Keratinocyte (primary cell): ENCODE data around the gene OBSCN. TPM values are rescaled to one million over a fixed set of nuclear protein-coding genes. Genes with fewer than 3 reads are reported as not detected.

Experiments
- DNase-seq: peaks from one replicate; pipeline ENCODE4 v3.0.0-alpha.2; 2011; ENCODE audit warnings: low read depth, missing footprints, low spot score
- FAIRE-seq: peaks from 2 replicates; lab custom pipeline; 2011; peaks lifted over from hg19 to GRCh38; lab: Jason Lieb, UNC
- H2AFZ ChIP-seq: 2 replicates; pipeline ENCODE4 v1.6.0; 2012; ENCODE audit warnings: low read length, control low read depth, inconsistent platforms; ENCODE audit not compliant: control insufficient read depth
- H3K27ac ChIP-seq: 2 replicates; pipeline ENCODE4 v1.5.1; 2011; ENCODE audit warnings: low read length; ENCODE audit not compliant: control insufficient read depth, insufficient read depth
- H3K27me3 ChIP-seq: 3 replicates; pipeline ENCODE4 v1.6.0; 2011; ENCODE audit warnings: low read length; ENCODE audit not compliant: control insufficient read depth, insufficient read depth; ENCODE audit errors: extremely low read depth
- H3K36me3 ChIP-seq, 2 experiments: 2 replicates in 1 of 2; 3 replicates in 1 of 2; pipeline ENCODE4 v1.5.1; 2011; ENCODE audit warnings: low read length in 2 of 2, mild to moderate bottlenecking in 1 of 2; ENCODE audit not compliant: control insufficient read depth in 2 of 2, insufficient read depth in 2 of 2; ENCODE audit errors: extremely low read depth in 1 of 2
- H3K4me1 ChIP-seq: 3 replicates; pipeline ENCODE4 v1.5.1; 2011; ENCODE audit warnings: low read length; ENCODE audit not compliant: control insufficient read depth, insufficient read depth; ENCODE audit errors: extremely low read depth
- H3K4me2 ChIP-seq: 3 replicates; pipeline ENCODE4 v1.6.0; 2011; ENCODE audit warnings: low read depth, low read length; ENCODE audit not compliant: control insufficient read depth, insufficient read depth; ENCODE audit errors: extremely low read depth
- H3K4me3 ChIP-seq, 3 experiments: fragments of 200-600 bp in 1 of 3; sonication (generic) in 1 of 3; 2 replicates in 2 of 3; 3 replicates in 1 of 3; pipeline ENCODE4 v1.5.1; 2011 to 2016; ENCODE audit warnings: low read length in 3 of 3, mild to moderate bottlenecking in 3 of 3, control low read depth in 2 of 3, inconsistent platforms in 1 of 3, low read depth in 1 of 3, mixed read lengths in 1 of 3, mixed run types in 1 of 3, moderate library complexity in 1 of 3; ENCODE audit not compliant: control insufficient read depth in 2 of 3, insufficient read depth in 2 of 3; ENCODE audit errors: extremely low read depth in 1 of 3
- H3K79me2 ChIP-seq: 2 replicates; pipeline ENCODE4 v1.6.0; 2012; ENCODE audit warnings: low read length; ENCODE audit not compliant: control insufficient read depth, insufficient read depth
- H3K9ac ChIP-seq: 3 replicates; pipeline ENCODE4 v1.6.0; 2011; ENCODE audit warnings: low read length; ENCODE audit not compliant: control insufficient read depth, insufficient read depth; ENCODE audit errors: extremely low read depth
- H3K9me1 ChIP-seq: 3 replicates; pipeline ENCODE4 v1.6.0; 2011; ENCODE audit warnings: low read length; ENCODE audit not compliant: control insufficient read depth, insufficient read depth; ENCODE audit errors: extremely low read depth
- H3K9me3 ChIP-seq: 2 replicates; pipeline ENCODE4 v1.5.1; 2012; ENCODE audit warnings: low read depth, low read length; ENCODE audit not compliant: control insufficient read depth
- H4K20me1 ChIP-seq: 3 replicates; pipeline ENCODE4 v1.6.0; 2011; ENCODE audit warnings: low read length; ENCODE audit not compliant: control insufficient read depth, insufficient read depth; ENCODE audit errors: extremely low read depth
- EZH2 ChIP-seq: IDR thresholded peaks from one replicate; pipeline ENCODE4 v1.6.1; 2012; ENCODE audit warnings: inconsistent platforms, mild to moderate bottlenecking, low read length, moderate library complexity
- dilution Hi-C: fragments of 300-500 bp; cut with MboI; formaldehyde crosslinking; loops from one replicate; pipeline ENCODE4 v1.7.0; 2020; ENCODE audit warnings: low sequenced_read_pairs; ENCODE audit not compliant: extremely low pct_ligation_motif_present
- polyA plus RNA-seq, 5 experiments: library from polyadenylated mRNA; depleted of rRNA in 3 of 5; stranded (reverse) in 3 of 5; stranded (forward) in 1 of 5; unstranded in 1 of 5; fragments of >200 nt; gene quantifications; 1 replicate in 1 of 5; 2 replicates in 3 of 5; 3 replicates in 1 of 5; pipeline versions ENCODE4 v1.2.1 to v1.2.3, GENCODE V29; 2011 to 2012; ENCODE audit warnings: missing spikeins in 2 of 5, low read depth in 1 of 5, low replicate concordance in 1 of 5
- TF ChIP-seq, protein P1 (sequence below), 3 experiments: IDR thresholded peaks in 1 of 3; conservative IDR thresholded peaks in 1 of 3; optimal IDR thresholded peaks in 1 of 3; 2 replicates in 2 of 3; 3 replicates in 1 of 3; pipeline versions ENCODE3 to v1.5.1; 2011; ENCODE audit warnings: low read length in 3 of 3, mild to moderate bottlenecking in 3 of 3, moderate library complexity in 2 of 3, control low read depth in 1 of 3, inconsistent platforms in 1 of 3; ENCODE audit not compliant: insufficient read depth in 2 of 3; ENCODE audit errors: extremely low read depth in 1 of 3

The OBSCN gene
- polyA plus RNA-seq, 1 donor (not counting 4 experiments of a cell fraction or from before 2014, with no cell fraction given) = 1.8 TPM

DNA sequence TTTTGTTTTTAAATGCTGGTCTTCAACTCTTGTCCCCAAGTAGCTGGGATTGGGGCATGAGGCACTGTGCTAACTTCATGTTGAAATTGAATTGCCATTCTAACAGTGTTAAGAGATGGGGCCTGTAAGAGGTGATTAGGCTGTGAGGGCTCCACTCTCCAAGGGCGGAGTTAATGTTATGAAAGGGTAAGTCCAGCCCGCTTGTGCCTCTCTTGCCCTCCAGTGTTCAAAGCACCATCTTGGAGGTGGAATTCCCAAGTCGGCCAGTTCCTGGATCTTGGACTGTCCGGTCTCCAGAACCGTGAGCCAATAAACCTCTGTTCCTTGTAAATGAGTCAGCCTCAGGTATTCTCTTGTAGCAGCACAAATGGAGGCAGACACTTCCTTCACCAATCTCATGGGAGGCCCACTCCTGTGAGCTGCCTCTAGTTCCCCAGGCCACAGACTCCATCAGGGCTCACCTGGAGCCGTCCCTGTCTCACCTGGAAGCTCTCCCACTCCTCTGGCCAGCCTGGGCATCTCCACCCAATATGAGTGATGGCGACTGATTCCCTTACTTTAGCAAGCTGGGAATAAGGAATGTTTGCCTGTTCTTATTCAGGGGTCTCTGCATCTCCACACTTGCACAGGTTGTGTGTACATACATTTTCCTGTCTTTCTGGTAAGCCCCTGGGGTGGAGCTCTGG, 26.7 kb upstream of the OBSCN start:
- H3K9me1 ChIP-seq = no peaks in the 10 kb centered on the region
- no peaks in the 10 kb centered on the region for H3K4me1 ChIP-seq
- DNase-seq (no peak), FAIRE-seq (no peak)
- no peaks in the 10 kb centered on the region for H3K79me2 ChIP-seq
- no peak overlapping the region for H3K4me2 ChIP-seq
- no peaks in the 10 kb centered on the region for H3K9me3 ChIP-seq
- dilution Hi-C loops = no loop called here
- H3K36me3 ChIP-seq = no peaks in the 10 kb centered on the region
- H3K4me3 ChIP-seq = no peak overlapping the region
- no peak for TF ChIP-seq EZH2
- TF ChIP-seq, protein P1, sequence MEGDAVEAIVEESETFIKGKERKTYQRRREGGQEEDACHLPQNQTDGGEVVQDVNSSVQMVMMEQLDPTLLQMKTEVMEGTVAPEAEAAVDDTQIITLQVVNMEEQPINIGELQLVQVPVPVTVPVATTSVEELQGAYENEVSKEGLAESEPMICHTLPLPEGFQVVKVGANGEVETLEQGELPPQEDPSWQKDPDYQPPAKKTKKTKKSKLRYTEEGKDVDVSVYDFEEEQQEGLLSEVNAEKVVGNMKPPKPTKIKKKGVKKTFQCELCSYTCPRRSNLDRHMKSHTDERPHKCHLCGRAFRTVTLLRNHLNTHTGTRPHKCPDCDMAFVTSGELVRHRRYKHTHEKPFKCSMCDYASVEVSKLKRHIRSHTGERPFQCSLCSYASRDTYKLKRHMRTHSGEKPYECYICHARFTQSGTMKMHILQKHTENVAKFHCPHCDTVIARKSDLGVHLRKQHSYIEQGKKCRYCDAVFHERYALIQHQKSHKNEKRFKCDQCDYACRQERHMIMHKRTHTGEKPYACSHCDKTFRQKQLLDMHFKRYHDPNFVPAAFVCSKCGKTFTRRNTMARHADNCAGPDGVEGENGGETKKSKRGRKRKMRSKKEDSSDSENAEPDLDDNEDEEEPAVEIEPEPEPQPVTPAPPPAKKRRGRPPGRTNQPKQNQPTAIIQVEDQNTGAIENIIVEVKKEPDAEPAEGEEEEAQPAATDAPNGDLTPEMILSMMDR (optimal IDR thresholded peaks at IDR 0.05 in 1 of 3, IDR thresholded peaks at IDR 0.05 in 1 of 3, conservative IDR thresholded peaks at IDR 0.05 in 1 of 3; ENCODE audit: extremely low read depth in 1 of 3, insufficient read depth in 2 of 3, low read length in 3 of 3) = no peak
- H2AFZ ChIP-seq = no peak overlapping the region
- H3K9ac ChIP-seq = no peak overlapping the region
- no peak overlapping the region for H3K27ac ChIP-seq
- no peaks in the 10 kb centered on the region for H4K20me1 ChIP-seq
- H3K27me3 ChIP-seq = no peaks in the 10 kb centered on the region

- no peaks in the 10 kb centered on the region for H3K9me3 ChIP-seq
- H3K9ac ChIP-seq = no peak overlapping the region
- no peak overlapping the region for H3K4me2 ChIP-seq
- dilution Hi-C loops = no loop called here
- no peaks in the 10 kb centered on the region for H3K79me2 ChIP-seq
- H2AFZ ChIP-seq = no peak overlapping the region
- no peak for FAIRE-seq
- H4K20me1 ChIP-seq = no peaks in the 10 kb centered on the region
- H3K27ac ChIP-seq = no peak overlapping the region
- H3K27me3 ChIP-seq = no peaks in the 10 kb centered on the region
- no peak for DNase-seq
- TF ChIP-seq, protein P1 (optimal IDR thresholded peaks at IDR 0.05 in 1 of 3, IDR thresholded peaks at IDR 0.05 in 1 of 3, conservative IDR thresholded peaks at IDR 0.05 in 1 of 3; ENCODE audit: extremely low read depth in 1 of 3, insufficient read depth in 2 of 3, low read length in 3 of 3) = no peak
- no peaks in the 10 kb centered on the region for H3K36me3 ChIP-seq
- H3K4me1 ChIP-seq = no peaks in the 10 kb centered on the region
- no peak overlapping the region for H3K4me3 ChIP-seq
- no peaks in the 10 kb centered on the region for H3K9me1 ChIP-seq
These were observed 26.2 kb upstream of the OBSCN start for GRCh38 chr1:228181645-228182034.
